Astrocyte of the cerebellum (primary cell): Measurements from ENCODE around the gene B4GALT1.

Experiments
- DNase-seq: peaks from one replicate; pipeline ENCODE4 v3.0.0-alpha.2; 2011; ENCODE audit warnings: low read depth
- H3K4me3 ChIP-seq: 2 replicates; pipeline ENCODE4 v1.5.1; 2011; ENCODE audit warnings: mild to moderate bottlenecking, low read depth, low read length, moderate library complexity
- CTCF ChIP-seq: IDR thresholded peaks from 2 replicates; pipeline ENCODE4 v1.5.1; 2012; ENCODE audit warnings: low read length, low read depth, moderate library complexity, mild to moderate bottlenecking; ENCODE audit errors: missing control alignments
- in situ Hi-C: cut with HindIII; loops from 2 replicates; pipeline ENCODE4 v1.10.0; 2017; ENCODE audit warnings: low sequenced_read_pairs

Gene B4GALT1

GRCh38 chr9:33185406-33185805 lies 18.3 kb upstream of the B4GALT1 start:
- no peak for DNase-seq
- H3K4me3 ChIP-seq: no peak overlapping the region
- TF ChIP-seq CTCF: no peak
- in situ Hi-C loops: no loop called here

GRCh38 chr9:33184963-33185362 lies 17.8 kb upstream of the B4GALT1 start:
- in situ Hi-C loops: no loop called here
- no peak for DNase-seq
- TF ChIP-seq CTCF: no peak
- H3K4me3 ChIP-seq: no peak overlapping the region

- H3K4me3 ChIP-seq: no peak overlapping the region
- no peak for DNase-seq
- TF ChIP-seq CTCF: no peak
- in situ Hi-C loops: no loop called here
These were observed 15.4 kb upstream of the B4GALT1 start for GRCh38 chr9:33182519-33182918.

- in situ Hi-C loops: no loop called here
- no peak for TF ChIP-seq CTCF
- H3K4me3 ChIP-seq: no peak overlapping the region
- DNase-seq: no peak
These were observed 13.5 kb upstream of the B4GALT1 start for GRCh38 chr9:33180526-33181184.

- in situ Hi-C loops: no loop called here
- DNase-seq: no peak
These were observed 12.0 kb upstream of the B4GALT1 start for GRCh38 chr9:33178972-33179697.

GRCh38 chr9:33177639-33178038 lies 10.5 kb upstream of the B4GALT1 start:
- TF ChIP-seq CTCF: no peak
- DNase-seq: no peak
- in situ Hi-C loops: no loop called here

More at GRCh38 chr9:33178972-33179697, 12.0 kb upstream of the B4GALT1 start:
- TF ChIP-seq CTCF: no peak
- H3K4me3 ChIP-seq: no peak overlapping the region

More at GRCh38 chr9:33177639-33178038, 10.5 kb upstream of the B4GALT1 start:
- no peak overlapping the region for H3K4me3 ChIP-seq
